ENCODE results near the gene AGBL3.

The AGBL3 gene

DNA sequence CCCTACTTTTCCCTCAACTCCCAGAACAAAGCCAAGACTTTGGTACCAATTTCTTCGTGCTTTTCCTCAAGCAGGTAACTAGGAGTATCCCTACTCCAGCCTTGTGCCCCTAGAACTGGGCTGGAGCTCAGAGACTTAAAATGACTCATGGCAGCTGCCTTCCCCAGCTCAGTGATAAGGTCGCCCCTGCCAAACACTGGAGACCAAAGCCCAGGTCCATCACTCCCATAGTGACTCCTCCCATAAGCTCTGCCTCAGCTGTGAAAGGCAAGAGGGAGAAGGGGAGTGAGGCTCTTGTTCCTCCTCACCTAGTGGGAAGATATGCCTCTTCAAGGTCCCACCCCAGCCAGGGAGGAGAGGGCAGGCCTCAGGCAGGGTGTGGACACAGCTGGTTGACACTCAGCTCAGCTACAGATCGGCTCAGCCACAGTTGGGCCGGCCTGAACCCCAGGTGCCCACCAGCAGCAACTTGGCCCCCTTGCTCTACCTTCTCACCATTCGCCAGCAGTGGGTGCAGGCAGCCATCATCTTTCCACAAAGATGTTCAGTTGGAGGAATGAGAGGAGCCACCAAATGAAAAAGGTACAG, 198.0 kb downstream of the AGBL3 start:
- TF ChIP-seq TARDBP (IDR thresholded peaks at IDR 0.05), result no peak
- DNase-seq (ENCODE audit: extremely low spot score), result no peak
- CTCF ChIA-PET, result no interaction called here
- POLR2A ChIA-PET, result no interaction called here

All from HEK293T (cell line).